HG03442 (cell line): ENCODE data around the gene SH3YL1.

ENCODE experiments used
- ATAC-seq: cut with Tn5 transposase; IDR thresholded peaks from one replicate; pipeline ENCODE4 v1.9.1; 2021; ENCODE audit warnings: mild to moderate bottlenecking, moderate library complexity; ENCODE audit not compliant: unreplicated experiment

SH3YL1 gene

GRCh38 chr2:263774-264492 is at the start of gene SH3YL1:
TSS of gene SH3YL1 (minus strand) at chr2:264032. CDS start at chr2:263984, 48 bp downstream.
- peak; percentile 25 for ATAC-seq

- ATAC-seq: no peak
Measured at GRCh38 chr2:310994-311393, 47.2 kb upstream of the SH3YL1 start.

GRCh38 chr2:309954-310510 is 46.2 kb upstream of the SH3YL1 start:
- ATAC-seq: no peak

GRCh38 chr2:309148-309953 is 45.5 kb upstream of the SH3YL1 start:
- no peak for ATAC-seq

- ATAC-seq: no peak
Measured at GRCh38 chr2:305366-305765, 41.5 kb upstream of the SH3YL1 start.

- ATAC-seq: no peak
Measured at GRCh38 chr2:296354-296753, 32.5 kb upstream of the SH3YL1 start.

GRCh38 chr2:295090-295489 is 31.3 kb upstream of the SH3YL1 start:
- no peak for ATAC-seq

GRCh38 chr2:290090-290722 is 26.4 kb upstream of the SH3YL1 start:
- ATAC-seq: peak; percentile 44

- ATAC-seq: no peak
Measured at GRCh38 chr2:289362-290089, 25.7 kb upstream of the SH3YL1 start.

GRCh38 chr2:288758-289361 is 25.0 kb upstream of the SH3YL1 start:
- no peak for ATAC-seq

- ATAC-seq: no peak
Measured at GRCh38 chr2:287911-288757, 24.3 kb upstream of the SH3YL1 start, which contains the start of gene ALKAL2. TSS of gene ALKAL2 (minus strand) at chr2:288091. CDS start at chr2:287835, 256 bp downstream.

- ATAC-seq: peak; percentile 50
Measured at GRCh38 chr2:287471-287885, 23.6 kb upstream of the SH3YL1 start.

- no peak for ATAC-seq
Measured at GRCh38 chr2:286774-287392, 23.1 kb upstream of the SH3YL1 start.

GRCh38 chr2:286035-286434 is 22.2 kb upstream of the SH3YL1 start:
- no peak for ATAC-seq

- no peak for ATAC-seq
Measured at GRCh38 chr2:285531-285930, 21.7 kb upstream of the SH3YL1 start.

GRCh38 chr2:284896-285492 is 21.2 kb upstream of the SH3YL1 start:
- no peak for ATAC-seq

GRCh38 chr2:283996-284794 is 20.4 kb upstream of the SH3YL1 start:
- no peak for ATAC-seq
